Panc1 (cell line): ENCODE measurements around the gene GAS5. TPM values are rescaled to one million over a fixed set of nuclear protein-coding genes. Genes with fewer than 3 reads are reported as not detected.

Source experiments
- ATAC-seq: fragments of 200-7000 bp; cut with Tn5 transposase; 2 replicates; pipeline ENCODE4 v1.9.1; 2020; ENCODE audit warnings: mild to moderate bottlenecking, moderate library complexity
- BruUV-seq: library from RNA; stranded (reverse); fragments of 400-500 nt; replicated peaks from 2 replicates; lab custom pipeline; 2021; lab: Mats Ljungman, UMichigan
- CTCF ChIA-PET: fragments of 300-600 bp; sonication (Branson Sonifier 250); formaldehyde crosslinking; loops from one replicate; lab custom pipeline; 2022; ENCODE audit warnings: antibody characterized with exemption; lab: Charles Lee
- POLR2A ChIA-PET: fragments of 300-600 bp; sonication (Branson Sonifier 250); formaldehyde crosslinking; loops from one replicate; lab custom pipeline; 2022; ENCODE audit warnings: antibody characterized with exemption; lab: Charles Lee
- DNase-seq: peaks from one replicate; pipeline ENCODE4 v3.0.0-alpha.2; 2010; ENCODE audit warnings: low read depth, low spot score
- H3K27ac ChIP-seq: 2 replicates; pipeline ENCODE4 v1.5.1; 2011; ENCODE audit warnings: mild to moderate bottlenecking, low read length, inconsistent platforms
- H3K27me3 ChIP-seq: fragments of 200-500 bp; sonication (Bioruptor generic); 2 replicates; pipeline ENCODE4 v1.6.0; 2014; ENCODE audit warnings: low read length, inconsistent platforms; ENCODE audit not compliant: control insufficient read depth, insufficient read depth
- H3K36me3 ChIP-seq: fragments of 200-500 bp; sonication (Bioruptor generic); 2 replicates; pipeline ENCODE4 v1.5.1; 2014; ENCODE audit warnings: inconsistent platforms, mild to moderate bottlenecking, low read length, moderate library complexity; ENCODE audit not compliant: control insufficient read depth, insufficient read depth
- H3K4me1 ChIP-seq: 2 replicates; pipeline ENCODE4 v1.5.1; 2011; ENCODE audit warnings: inconsistent platforms, mild to moderate bottlenecking, low read length, moderate library complexity; ENCODE audit not compliant: control insufficient read depth, insufficient read depth
- H3K4me3 ChIP-seq, 2 experiments: 2 replicates each; pipeline ENCODE4 v1.5.1; 2011 to 2012; ENCODE audit warnings: low read depth in 2 of 2, low read length in 2 of 2, mild to moderate bottlenecking in 2 of 2, inconsistent platforms in 1 of 2, moderate library complexity in 1 of 2
- H3K9me3 ChIP-seq: fragments of 200-500 bp; sonication (Bioruptor generic); 2 replicates; pipeline ENCODE4 v1.5.1; 2014; ENCODE audit warnings: low read depth, mild to moderate bottlenecking, inconsistent platforms, low read length, moderate library complexity; ENCODE audit not compliant: control insufficient read depth, insufficient read depth
- POLR2AphosphoS5 ChIP-seq: IDR thresholded peaks from 2 replicates; pipeline ENCODE4 v1.6.1; 2012; ENCODE audit warnings: mild to moderate bottlenecking, low read depth, low read length, moderate library complexity
- TCF7L2 ChIP-seq: IDR thresholded peaks from 2 replicates; pipeline ENCODE4 v1.6.1; 2011; ENCODE audit warnings: mild to moderate bottlenecking, low read depth, low read length, inconsistent platforms
- in situ Hi-C: cut with HindIII; loops from 2 replicates; pipeline ENCODE4 v1.10.0; 2016; ENCODE audit warnings: low sequenced_read_pairs, low pct_unique_long_range_greater_than_20kb
- intact Hi-C: fragments of 100-400 bp; cut with micrococcal nuclease; formaldehyde crosslinking; loops from one replicate; pipeline ENCODE4 v1.10.0; 2022; ENCODE audit not compliant: unreplicated experiment
- total RNA-seq: library from RNA; stranded (reverse); gene quantifications from one replicate; pipeline ENCODE4 v1.2.1, GENCODE V29; 2021; ENCODE audit not compliant: unreplicated experiment
- TF ChIP-seq, protein P1 (sequence below): fragments of 450-650 bp; IDR thresholded peaks from 2 replicates; pipeline ENCODE4 v1.5.1; 2017; ENCODE audit warnings: mild to moderate bottlenecking
- TF ChIP-seq, protein P2 (sequence below), 2 experiments: IDR thresholded peaks; 2 replicates each; pipeline ENCODE4 v1.6.1; 2011 to 2012; ENCODE audit warnings: low read depth in 2 of 2, control low read depth in 1 of 2, low read length in 1 of 2, mild to moderate bottlenecking in 1 of 2, moderate library complexity in 1 of 2; ENCODE audit not compliant: insufficient read depth in 1 of 2

Gene GAS5
- total RNA-seq, 1 experiment from 2014 or later, result 236 TPM

DNA sequence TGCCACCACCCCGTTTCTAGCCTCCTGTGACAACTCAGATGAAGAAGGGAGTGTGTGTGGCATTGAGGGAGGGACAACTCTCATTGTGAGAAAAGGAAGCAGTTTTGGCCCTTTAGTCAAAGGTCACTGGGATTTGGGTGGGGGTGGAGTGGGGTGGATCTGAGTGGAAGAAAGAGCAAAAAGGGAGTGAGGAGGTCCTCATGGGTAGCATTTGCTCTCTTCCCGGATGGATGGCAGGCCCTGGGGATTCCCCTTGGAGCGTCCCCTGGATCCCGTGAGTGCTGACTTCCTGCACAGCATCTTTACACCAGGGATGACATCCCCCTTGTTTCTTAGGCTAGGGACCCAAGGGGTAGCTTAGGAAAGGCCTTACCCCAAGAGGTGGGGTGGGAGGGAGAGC, 48.9 kb upstream of the GAS5 start:
- TF ChIP-seq, protein P1, sequence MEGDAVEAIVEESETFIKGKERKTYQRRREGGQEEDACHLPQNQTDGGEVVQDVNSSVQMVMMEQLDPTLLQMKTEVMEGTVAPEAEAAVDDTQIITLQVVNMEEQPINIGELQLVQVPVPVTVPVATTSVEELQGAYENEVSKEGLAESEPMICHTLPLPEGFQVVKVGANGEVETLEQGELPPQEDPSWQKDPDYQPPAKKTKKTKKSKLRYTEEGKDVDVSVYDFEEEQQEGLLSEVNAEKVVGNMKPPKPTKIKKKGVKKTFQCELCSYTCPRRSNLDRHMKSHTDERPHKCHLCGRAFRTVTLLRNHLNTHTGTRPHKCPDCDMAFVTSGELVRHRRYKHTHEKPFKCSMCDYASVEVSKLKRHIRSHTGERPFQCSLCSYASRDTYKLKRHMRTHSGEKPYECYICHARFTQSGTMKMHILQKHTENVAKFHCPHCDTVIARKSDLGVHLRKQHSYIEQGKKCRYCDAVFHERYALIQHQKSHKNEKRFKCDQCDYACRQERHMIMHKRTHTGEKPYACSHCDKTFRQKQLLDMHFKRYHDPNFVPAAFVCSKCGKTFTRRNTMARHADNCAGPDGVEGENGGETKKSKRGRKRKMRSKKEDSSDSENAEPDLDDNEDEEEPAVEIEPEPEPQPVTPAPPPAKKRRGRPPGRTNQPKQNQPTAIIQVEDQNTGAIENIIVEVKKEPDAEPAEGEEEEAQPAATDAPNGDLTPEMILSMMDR, result no peak
- TF ChIP-seq, protein P2, sequence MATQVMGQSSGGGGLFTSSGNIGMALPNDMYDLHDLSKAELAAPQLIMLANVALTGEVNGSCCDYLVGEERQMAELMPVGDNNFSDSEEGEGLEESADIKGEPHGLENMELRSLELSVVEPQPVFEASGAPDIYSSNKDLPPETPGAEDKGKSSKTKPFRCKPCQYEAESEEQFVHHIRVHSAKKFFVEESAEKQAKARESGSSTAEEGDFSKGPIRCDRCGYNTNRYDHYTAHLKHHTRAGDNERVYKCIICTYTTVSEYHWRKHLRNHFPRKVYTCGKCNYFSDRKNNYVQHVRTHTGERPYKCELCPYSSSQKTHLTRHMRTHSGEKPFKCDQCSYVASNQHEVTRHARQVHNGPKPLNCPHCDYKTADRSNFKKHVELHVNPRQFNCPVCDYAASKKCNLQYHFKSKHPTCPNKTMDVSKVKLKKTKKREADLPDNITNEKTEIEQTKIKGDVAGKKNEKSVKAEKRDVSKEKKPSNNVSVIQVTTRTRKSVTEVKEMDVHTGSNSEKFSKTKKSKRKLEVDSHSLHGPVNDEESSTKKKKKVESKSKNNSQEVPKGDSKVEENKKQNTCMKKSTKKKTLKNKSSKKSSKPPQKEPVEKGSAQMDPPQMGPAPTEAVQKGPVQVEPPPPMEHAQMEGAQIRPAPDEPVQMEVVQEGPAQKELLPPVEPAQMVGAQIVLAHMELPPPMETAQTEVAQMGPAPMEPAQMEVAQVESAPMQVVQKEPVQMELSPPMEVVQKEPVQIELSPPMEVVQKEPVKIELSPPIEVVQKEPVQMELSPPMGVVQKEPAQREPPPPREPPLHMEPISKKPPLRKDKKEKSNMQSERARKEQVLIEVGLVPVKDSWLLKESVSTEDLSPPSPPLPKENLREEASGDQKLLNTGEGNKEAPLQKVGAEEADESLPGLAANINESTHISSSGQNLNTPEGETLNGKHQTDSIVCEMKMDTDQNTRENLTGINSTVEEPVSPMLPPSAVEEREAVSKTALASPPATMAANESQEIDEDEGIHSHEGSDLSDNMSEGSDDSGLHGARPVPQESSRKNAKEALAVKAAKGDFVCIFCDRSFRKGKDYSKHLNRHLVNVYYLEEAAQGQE (IDR thresholded peaks at IDR 0.05; ENCODE audit: insufficient read depth in 1 of 2, low read depth in 2 of 2, low read length in 1 of 2), result no peak
- no peak for TF ChIP-seq TCF7L2
- ChIA-PET CTCF (no interaction called here), POLR2A (no interaction called here)
- Histone ChIP-seq H3K27ac (no peak overlapping the region), H3K4me3 (no peak overlapping the region), H3K36me3 (no peaks in the 10 kb centered on the region), H3K9me3 (no peaks in the 10 kb centered on the region), H3K27me3 (no peaks in the 10 kb centered on the region), H3K4me1 (no peaks in the 10 kb centered on the region)
- DNase-seq (no peak), ATAC-seq (no peak)
- in situ Hi-C loops, result no loop called here
- intact Hi-C loops, result no loop called here
- BruUV-seq, result no TSS peak

DNA sequence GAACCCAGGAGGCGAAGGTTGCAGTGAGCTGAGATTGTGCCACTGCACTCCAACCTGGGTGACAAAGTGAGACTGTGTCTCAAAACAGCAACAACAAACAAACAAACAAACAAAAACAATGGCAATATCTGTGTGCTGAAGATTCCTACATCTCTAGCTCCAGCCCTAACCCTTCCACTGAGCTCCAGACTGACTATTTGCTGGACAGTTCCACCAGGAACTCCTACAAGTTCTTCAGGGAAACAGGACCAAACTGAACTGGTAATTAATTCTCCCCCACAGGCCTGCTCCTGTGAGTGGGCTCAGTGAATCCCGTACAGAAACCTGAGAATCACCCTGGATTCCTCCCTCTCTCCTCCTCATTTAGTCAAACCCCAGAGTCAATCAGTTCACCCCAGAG, 47.8 kb upstream of the GAS5 start:
- H3K4me3 ChIP-seq, result no peak overlapping the region
- intact Hi-C loops (no loop called here), in situ Hi-C loops (no loop called here)
- BruUV-seq, result no TSS peak
- ChIA-PET POLR2A (no interaction called here), CTCF (no interaction called here)
- no peak for ATAC-seq
- H3K4me1 ChIP-seq, result no peaks in the 10 kb centered on the region
- TF ChIP-seq, protein P2 (IDR thresholded peaks at IDR 0.05; ENCODE audit: insufficient read depth in 1 of 2, low read depth in 2 of 2, low read length in 1 of 2), result peak; percentile 46 to 64; a peak in 2 of 4 replicates
- TF ChIP-seq POLR2AphosphoS5, result no peak
- no peak overlapping the region for H3K27ac ChIP-seq
- no peak for DNase-seq
- no peaks in the 10 kb centered on the region for H3K9me3 ChIP-seq
- H3K36me3 ChIP-seq, result no peaks in the 10 kb centered on the region
- no peaks in the 10 kb centered on the region for H3K27me3 ChIP-seq
